ENCODE data around the gene RBM17.

RBM17 gene

DNA sequence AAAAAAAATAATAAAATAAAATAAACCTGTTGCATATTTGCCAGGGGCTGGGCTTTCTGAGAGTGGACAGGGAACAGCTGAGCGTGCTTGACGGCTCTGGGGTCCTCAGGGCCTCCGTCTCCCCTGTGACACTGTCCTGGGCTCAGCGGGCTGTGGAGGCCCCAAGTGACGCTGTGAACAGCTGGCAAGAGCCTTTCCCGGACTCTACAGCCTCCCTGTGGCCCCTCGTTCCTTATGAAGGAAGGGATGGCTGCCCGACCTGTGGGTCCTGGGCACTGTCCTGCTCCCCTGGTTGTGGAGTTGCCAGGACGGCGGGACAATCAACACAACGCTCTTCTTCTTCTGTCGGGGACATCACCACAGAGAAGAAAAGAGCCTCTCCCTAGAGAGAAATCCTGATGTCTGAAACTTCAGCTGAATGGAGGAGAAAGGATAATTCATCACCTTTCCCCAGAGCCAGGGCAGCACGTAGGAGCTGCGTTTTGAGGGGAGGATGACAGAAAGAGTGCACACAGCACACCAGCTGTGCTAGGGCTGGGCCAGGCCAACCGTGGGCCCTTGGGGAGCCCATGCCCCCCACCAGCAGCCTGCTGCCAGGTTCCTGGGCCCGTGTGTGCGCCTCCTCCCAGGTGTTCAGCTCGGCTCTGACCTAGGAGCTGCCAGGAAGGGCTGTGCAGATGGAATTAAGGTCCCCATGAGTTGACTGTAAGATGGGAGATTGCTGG lies 45.4 kb downstream of the RBM17 start:
- H3K27me3 ChIP-seq (ENCODE audit: insufficient read depth, insufficient read length), result no peaks in the 10 kb centered on the region
- no peaks in the 10 kb centered on the region for H3K9me3 ChIP-seq (ENCODE audit: insufficient read depth, low read length)
- H3K9ac ChIP-seq (ENCODE audit: insufficient read length, low read depth), result no peak overlapping the region
- no peak for TF ChIP-seq YY1 (IDR thresholded peaks at IDR 0.05; ENCODE audit: insufficient read depth, insufficient read length)
- no peak for TF ChIP-seq SUZ12 (IDR thresholded peaks at IDR 0.05; ENCODE audit: extremely low read depth, insufficient read depth, insufficient read length)
- no peak for TF ChIP-seq ZNF274 (IDR thresholded peaks at IDR 0.05; ENCODE audit: low read depth, low read length)
- no peaks in the 10 kb centered on the region for H3K36me3 ChIP-seq (ENCODE audit: insufficient read depth, insufficient read length, low read length)
- DNase-seq (ENCODE audit: low read depth, low spot score), result no peak
- no peaks in the 10 kb centered on the region for H3K4me1 ChIP-seq (ENCODE audit: insufficient read depth, insufficient read length)
- H3K4me3 ChIP-seq (ENCODE audit: insufficient read length, low read depth), result no peak overlapping the region

DNA sequence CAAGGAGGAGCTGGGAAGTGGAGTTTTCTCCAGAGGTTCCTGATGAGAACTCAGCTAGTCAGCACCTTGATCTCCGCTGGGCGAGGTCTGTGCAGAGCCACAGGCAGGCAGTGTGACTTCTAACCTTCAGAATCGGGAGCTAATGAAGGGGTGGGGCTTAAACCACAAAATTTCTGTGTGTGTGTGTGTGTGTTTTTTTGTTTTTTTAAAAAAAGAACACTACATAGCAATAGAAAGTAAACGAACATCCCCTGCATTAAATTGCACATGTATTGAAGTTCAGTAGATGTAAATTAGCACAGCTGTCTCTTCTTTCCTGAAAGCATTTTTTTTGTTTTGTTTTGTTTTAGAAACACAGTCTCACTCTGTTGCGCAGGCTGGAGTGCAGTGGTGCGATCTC lies 46.2 kb downstream of the RBM17 start:
- H3K27me3 ChIP-seq (ENCODE audit: insufficient read depth, insufficient read length), result peaks cover 3% of the 10 kb centered on the region
- no peak overlapping the region for H3K9ac ChIP-seq (ENCODE audit: insufficient read length, low read depth)
- no peak for DNase-seq (ENCODE audit: low read depth, low spot score)
- no peak for TF ChIP-seq YY1 (IDR thresholded peaks at IDR 0.05; ENCODE audit: insufficient read depth, insufficient read length)
- TF ChIP-seq ZNF274 (IDR thresholded peaks at IDR 0.05; ENCODE audit: low read depth, low read length), result no peak
- TF ChIP-seq SUZ12 (IDR thresholded peaks at IDR 0.05; ENCODE audit: extremely low read depth, insufficient read depth, insufficient read length), result no peak
- peaks cover under 1% of the 10 kb centered on the region for H3K4me1 ChIP-seq (ENCODE audit: insufficient read depth, insufficient read length)
- H3K4me3 ChIP-seq (ENCODE audit: insufficient read length, low read depth), result no peak overlapping the region
- no peaks in the 10 kb centered on the region for H3K36me3 ChIP-seq (ENCODE audit: insufficient read depth, insufficient read length, low read length)
- H3K9me3 ChIP-seq (ENCODE audit: insufficient read depth, low read length), result no peaks in the 10 kb centered on the region

DNA sequence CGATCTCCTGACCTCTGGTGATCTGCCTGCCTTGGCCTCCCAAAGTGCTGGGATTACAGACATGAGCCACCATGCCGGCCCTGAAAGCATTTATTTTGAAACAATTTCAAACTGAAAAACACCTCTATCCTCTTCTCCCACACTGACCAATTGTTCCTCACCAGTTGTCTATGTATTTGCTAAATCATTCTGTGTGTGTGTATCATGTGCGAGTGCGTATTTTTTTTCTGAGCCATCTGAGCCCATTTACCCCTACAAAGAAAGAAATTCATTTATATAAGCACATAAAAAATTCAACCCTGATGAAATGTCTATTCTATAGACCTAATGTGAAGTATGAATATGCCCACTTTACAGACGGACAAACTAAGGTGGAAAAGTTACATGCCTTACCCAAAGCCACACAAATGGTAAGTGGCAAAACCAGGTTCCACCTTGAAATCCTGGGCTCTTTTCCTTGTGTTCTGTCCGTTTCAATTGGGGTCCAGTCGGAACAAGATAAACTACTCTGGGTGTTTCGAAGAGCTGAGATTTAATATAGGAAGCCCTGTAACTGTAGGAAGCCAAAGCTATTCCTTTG lies 46.8 kb downstream of the RBM17 start:
- TF ChIP-seq SUZ12 (IDR thresholded peaks at IDR 0.05; ENCODE audit: extremely low read depth, insufficient read depth, insufficient read length) (no peak), YY1 (IDR thresholded peaks at IDR 0.05; ENCODE audit: insufficient read depth, insufficient read length) (no peak), ZNF274 (IDR thresholded peaks at IDR 0.05; ENCODE audit: low read depth, low read length) (no peak)

DNA sequence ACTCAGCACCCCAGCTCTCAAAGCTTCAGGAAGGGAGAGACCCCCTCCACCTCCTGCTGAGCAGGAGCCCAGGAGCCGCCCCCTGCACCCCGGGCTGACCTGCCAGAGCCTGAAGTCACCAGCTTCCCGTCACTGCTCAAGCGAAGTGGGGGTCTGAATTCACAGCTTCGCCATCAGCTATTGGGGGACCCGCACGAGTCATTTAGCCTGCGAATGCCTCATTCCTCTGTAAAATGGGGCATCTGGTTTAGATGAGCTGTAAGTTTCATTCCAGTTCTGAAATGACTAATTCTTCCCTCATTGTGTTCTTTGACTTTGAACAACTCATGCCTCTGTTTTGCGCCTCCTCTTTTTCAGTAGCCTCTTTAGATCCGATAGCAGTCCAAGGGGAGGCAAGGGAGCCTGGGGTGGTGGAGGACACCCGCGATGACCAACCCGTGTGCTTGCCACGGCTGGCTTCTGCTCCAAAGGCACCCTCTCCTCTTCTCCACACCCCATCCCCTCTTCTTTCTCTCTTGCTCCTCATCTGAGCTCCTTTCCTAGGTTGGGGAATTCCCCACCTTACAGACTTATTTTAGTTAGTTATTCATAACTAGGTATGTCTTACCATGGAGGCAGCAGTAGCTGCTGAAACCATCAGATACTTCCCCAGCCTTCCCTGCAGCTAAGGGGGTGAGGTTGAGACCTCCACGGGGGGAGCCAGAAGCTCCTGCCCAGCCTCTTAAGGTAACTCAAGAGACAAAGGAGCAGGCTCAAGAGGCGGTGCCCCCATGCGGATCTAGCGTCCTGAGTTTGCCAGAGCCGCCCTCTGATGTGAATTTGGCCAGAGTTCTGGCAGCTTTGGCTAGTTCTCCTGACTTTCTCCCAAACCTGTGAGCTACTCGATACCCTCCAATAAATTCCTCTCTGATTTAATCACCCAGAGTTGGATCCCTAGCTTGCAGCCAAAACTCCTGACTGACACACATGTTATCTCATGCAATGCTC lies 47.7 kb downstream of the RBM17 start:
- Histone ChIP-seq H3K4me3 (ENCODE audit: insufficient read length, low read depth) (no peak overlapping the region), H3K9ac (ENCODE audit: insufficient read length, low read depth) (no peak overlapping the region), H3K36me3 (ENCODE audit: insufficient read depth, insufficient read length, low read length) (no peaks in the 10 kb centered on the region), H3K9me3 (ENCODE audit: insufficient read depth, low read length) (no peaks in the 10 kb centered on the region), H3K27me3 (ENCODE audit: insufficient read depth, insufficient read length) (peaks cover 3% of the 10 kb centered on the region), H3K4me1 (ENCODE audit: insufficient read depth, insufficient read length) (peaks cover 3% of the 10 kb centered on the region)
- TF ChIP-seq SUZ12 (IDR thresholded peaks at IDR 0.05; ENCODE audit: extremely low read depth, insufficient read depth, insufficient read length), result no peak
- TF ChIP-seq ZNF274 (IDR thresholded peaks at IDR 0.05; ENCODE audit: low read depth, low read length), result no peak
- TF ChIP-seq YY1 (IDR thresholded peaks at IDR 0.05; ENCODE audit: insufficient read depth, insufficient read length), result no peak
- DNase-seq (ENCODE audit: low read depth, low spot score), result no peak

More for the DNA sequence above, 46.8 kb downstream of the RBM17 start:
- Histone ChIP-seq H3K4me3 (ENCODE audit: insufficient read length, low read depth) (no peak overlapping the region), H3K36me3 (ENCODE audit: insufficient read depth, insufficient read length, low read length) (no peaks in the 10 kb centered on the region), H3K9me3 (ENCODE audit: insufficient read depth, low read length) (no peaks in the 10 kb centered on the region), H3K27me3 (ENCODE audit: insufficient read depth, insufficient read length) (peaks cover 3% of the 10 kb centered on the region), H3K9ac (ENCODE audit: insufficient read length, low read depth) (no peak overlapping the region), H3K4me1 (ENCODE audit: insufficient read depth, insufficient read length) (peaks cover 3% of the 10 kb centered on the region)
- no peak for DNase-seq (ENCODE audit: low read depth, low spot score)

DNA sequence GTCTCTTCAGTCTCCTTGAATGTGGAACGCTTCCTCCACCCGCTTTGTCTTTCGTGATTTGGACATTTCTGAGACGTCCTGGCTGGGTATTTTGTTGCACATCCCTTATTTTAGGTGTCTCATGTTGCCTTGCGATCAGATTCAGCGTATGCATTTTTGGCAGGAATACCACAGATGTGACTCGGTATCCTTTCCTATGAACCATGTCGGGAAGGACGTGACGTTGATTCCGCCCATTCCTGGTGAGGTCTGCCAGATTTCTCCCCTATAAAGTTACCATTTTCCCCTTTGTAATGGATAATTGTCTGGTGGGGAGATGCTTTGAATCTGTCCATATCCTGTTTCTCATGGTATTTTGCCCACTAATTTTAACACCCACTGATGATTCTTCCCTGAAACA lies 49.6 kb downstream of the RBM17 start:
- no peaks in the 10 kb centered on the region for H3K9me3 ChIP-seq (ENCODE audit: insufficient read depth, low read length)
- no peaks in the 10 kb centered on the region for H3K36me3 ChIP-seq (ENCODE audit: insufficient read depth, insufficient read length, low read length)
- TF ChIP-seq SUZ12 (IDR thresholded peaks at IDR 0.05; ENCODE audit: extremely low read depth, insufficient read depth, insufficient read length) (no peak), YY1 (IDR thresholded peaks at IDR 0.05; ENCODE audit: insufficient read depth, insufficient read length) (no peak), ZNF274 (IDR thresholded peaks at IDR 0.05; ENCODE audit: low read depth, low read length) (no peak)
- H3K4me3 ChIP-seq (ENCODE audit: insufficient read length, low read depth), result no peak overlapping the region
- no peak overlapping the region for H3K9ac ChIP-seq (ENCODE audit: insufficient read length, low read depth)
- no peak for DNase-seq (ENCODE audit: low read depth, low spot score)
- H3K4me1 ChIP-seq (ENCODE audit: insufficient read depth, insufficient read length), result peaks cover 3% of the 10 kb centered on the region
- H3K27me3 ChIP-seq (ENCODE audit: insufficient read depth, insufficient read length), result peaks cover 6% of the 10 kb centered on the region

DNA sequence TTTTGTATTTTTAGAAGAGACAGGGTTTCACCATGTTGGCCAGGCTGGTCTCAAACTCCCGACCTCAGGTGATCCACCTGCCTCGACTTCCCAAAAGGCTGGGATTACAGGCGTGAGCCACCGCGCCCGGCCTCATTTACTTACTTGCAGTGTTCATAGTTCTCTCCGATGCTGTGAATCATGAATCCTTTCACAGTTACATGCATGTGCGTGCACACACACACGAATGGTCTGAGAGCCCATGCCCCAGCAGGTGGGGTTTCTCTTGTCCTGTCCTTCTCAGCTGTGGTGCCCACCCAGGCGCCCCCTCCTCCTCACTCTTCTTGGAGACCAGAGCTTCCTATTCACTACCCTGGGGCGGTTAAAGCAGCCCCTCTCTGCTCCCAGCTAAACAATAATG lies 50.6 kb downstream of the RBM17 start:
- TF ChIP-seq ZNF274 (IDR thresholded peaks at IDR 0.05; ENCODE audit: low read depth, low read length) (no peak), SUZ12 (IDR thresholded peaks at IDR 0.05; ENCODE audit: extremely low read depth, insufficient read depth, insufficient read length) (no peak), YY1 (IDR thresholded peaks at IDR 0.05; ENCODE audit: insufficient read depth, insufficient read length) (no peak)
- Histone ChIP-seq H3K27me3 (ENCODE audit: insufficient read depth, insufficient read length) (peaks cover 6% of the 10 kb centered on the region), H3K9ac (ENCODE audit: insufficient read length, low read depth) (no peak overlapping the region), H3K36me3 (ENCODE audit: insufficient read depth, insufficient read length, low read length) (no peaks in the 10 kb centered on the region), H3K9me3 (ENCODE audit: insufficient read depth, low read length) (no peaks in the 10 kb centered on the region), H3K4me3 (ENCODE audit: insufficient read length, low read depth) (no peak overlapping the region), H3K4me1 (ENCODE audit: insufficient read depth, insufficient read length) (peaks cover 3% of the 10 kb centered on the region)
- DNase-seq (ENCODE audit: low read depth, low spot score), result no peak

Data from NT2/D1 (cell line).